Kidney epithelial cell (primary cell): ENCODE measurements around the gene ZCCHC24. TPM values are rescaled to one million over a fixed set of nuclear protein-coding genes. Genes with fewer than 3 reads are reported as not detected.

Experiments used
- DNase-seq: peaks from one replicate; pipeline ENCODE4 v3.0.0-alpha.2; 2010; ENCODE audit warnings: low read depth
- H3K27me3 ChIP-seq: 2 replicates; pipeline ENCODE4 v1.6.0; 2011; ENCODE audit warnings: low read length; ENCODE audit not compliant: control insufficient read depth, insufficient read depth
- H3K36me3 ChIP-seq: 2 replicates; pipeline ENCODE4 v1.5.1; 2011; ENCODE audit warnings: low read length; ENCODE audit not compliant: control insufficient read depth, insufficient read depth
- H3K4me3 ChIP-seq: 2 replicates; pipeline ENCODE4 v1.5.1; 2011; ENCODE audit warnings: low read depth, mild to moderate bottlenecking, control low read depth, low read length
- CTCF ChIP-seq: IDR thresholded peaks from 2 replicates; pipeline ENCODE4 v1.5.1; 2011; ENCODE audit warnings: mild to moderate bottlenecking, moderate library complexity, low read length, control low read depth, inconsistent platforms; ENCODE audit not compliant: insufficient read depth, poor library complexity, severe bottlenecking
- total RNA-seq: library from RNA; depleted of rRNA; stranded (reverse); fragments of >200 nt; gene quantifications from 2 replicates; pipeline ENCODE4 v1.2.3, GENCODE V29; 2015

ZCCHC24 gene
- total RNA-seq, 1 donor from 2014 or later, result 6.2 TPM

- DNase-seq, result no peak
- H3K36me3 ChIP-seq, result no peaks in the 10 kb centered on the region
- TF ChIP-seq CTCF, result no peak
- H3K27me3 ChIP-seq, result peaks cover 2% of the 10 kb centered on the region
- H3K4me3 ChIP-seq, result no peak overlapping the region
Observed at GRCh38 chr10:79377557-79378382, 67.7 kb downstream of the ZCCHC24 start.

- TF ChIP-seq CTCF, result no peak
- Histone ChIP-seq H3K36me3 (no peaks in the 10 kb centered on the region), H3K4me3 (no peak overlapping the region), H3K27me3 (peaks cover 2% of the 10 kb centered on the region)
- DNase-seq, result no peak
Observed at GRCh38 chr10:79376751-79377556, 68.5 kb downstream of the ZCCHC24 start.

DNA sequence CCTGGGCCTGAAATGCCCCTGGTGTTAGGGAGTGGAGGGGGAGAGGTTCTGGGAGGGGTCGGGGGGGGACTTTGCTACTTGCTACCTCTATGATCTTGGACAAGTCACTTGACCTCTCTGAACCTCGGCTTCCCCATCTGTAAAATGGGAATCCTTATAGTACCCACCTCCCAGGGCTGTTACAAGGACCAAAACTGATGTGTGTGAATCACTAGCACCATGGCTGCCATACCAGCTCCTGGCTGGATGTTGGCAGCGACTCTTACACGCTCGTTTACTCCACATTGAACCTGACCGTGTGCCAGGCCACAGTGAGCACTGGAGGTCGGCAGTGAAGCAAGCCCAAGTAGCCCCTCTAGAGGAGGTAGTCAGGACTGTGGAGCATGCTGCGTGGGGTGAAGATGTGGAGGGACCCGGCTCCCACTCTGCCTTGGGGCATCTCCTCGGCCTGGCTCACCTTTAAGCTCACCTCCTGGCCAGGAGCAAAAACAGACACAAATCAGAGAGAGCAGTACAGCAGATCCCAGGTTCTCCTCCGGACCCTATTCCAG lies 69.3 kb downstream of the ZCCHC24 start:
- no peak for DNase-seq
- Histone ChIP-seq H3K27me3 (peaks cover 2% of the 10 kb centered on the region), H3K4me3 (no peak overlapping the region), H3K36me3 (no peaks in the 10 kb centered on the region)
- no peak for TF ChIP-seq CTCF

DNA sequence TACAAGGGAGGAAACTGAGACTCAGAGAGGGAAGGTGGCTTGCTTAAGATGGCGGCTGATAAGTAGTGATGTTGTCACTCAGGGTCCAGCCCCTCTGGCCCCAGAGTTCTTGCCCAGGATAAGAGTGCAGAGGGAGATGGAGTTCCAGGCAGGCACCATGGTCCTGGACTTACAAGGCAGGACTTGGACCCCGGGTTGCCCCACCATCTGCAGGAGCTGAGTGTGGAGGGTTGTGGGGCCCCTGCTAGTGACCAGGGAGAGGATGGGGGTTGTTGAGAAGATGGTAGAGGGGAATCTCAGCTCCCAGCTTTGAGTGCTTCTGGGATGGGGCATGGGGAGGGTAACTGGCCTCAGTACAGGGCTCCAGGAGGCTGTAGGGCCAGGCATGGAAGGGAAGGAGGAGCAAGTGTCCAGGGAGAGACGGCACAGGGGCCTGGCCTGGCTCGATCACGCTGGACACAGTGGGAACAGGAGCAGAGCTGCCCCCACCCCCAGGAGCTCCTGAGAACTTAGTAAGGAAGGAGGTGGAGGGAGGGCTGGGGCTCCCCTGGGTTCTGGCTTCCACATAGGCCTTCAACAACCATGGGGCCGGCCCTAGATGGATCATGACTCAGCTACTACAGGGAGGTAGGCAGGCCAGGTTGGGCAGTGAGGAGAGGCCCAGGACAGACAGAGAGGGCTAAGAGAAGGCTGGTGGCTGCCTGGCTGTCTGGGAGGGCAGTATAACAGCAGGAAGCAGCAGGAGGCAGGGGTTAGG lies 69.9 kb downstream of the ZCCHC24 start:
- Histone ChIP-seq H3K36me3 (no peaks in the 10 kb centered on the region), H3K4me3 (no peak overlapping the region), H3K27me3 (peaks cover 2% of the 10 kb centered on the region)
- TF ChIP-seq CTCF, result no peak
- no peak for DNase-seq

DNA sequence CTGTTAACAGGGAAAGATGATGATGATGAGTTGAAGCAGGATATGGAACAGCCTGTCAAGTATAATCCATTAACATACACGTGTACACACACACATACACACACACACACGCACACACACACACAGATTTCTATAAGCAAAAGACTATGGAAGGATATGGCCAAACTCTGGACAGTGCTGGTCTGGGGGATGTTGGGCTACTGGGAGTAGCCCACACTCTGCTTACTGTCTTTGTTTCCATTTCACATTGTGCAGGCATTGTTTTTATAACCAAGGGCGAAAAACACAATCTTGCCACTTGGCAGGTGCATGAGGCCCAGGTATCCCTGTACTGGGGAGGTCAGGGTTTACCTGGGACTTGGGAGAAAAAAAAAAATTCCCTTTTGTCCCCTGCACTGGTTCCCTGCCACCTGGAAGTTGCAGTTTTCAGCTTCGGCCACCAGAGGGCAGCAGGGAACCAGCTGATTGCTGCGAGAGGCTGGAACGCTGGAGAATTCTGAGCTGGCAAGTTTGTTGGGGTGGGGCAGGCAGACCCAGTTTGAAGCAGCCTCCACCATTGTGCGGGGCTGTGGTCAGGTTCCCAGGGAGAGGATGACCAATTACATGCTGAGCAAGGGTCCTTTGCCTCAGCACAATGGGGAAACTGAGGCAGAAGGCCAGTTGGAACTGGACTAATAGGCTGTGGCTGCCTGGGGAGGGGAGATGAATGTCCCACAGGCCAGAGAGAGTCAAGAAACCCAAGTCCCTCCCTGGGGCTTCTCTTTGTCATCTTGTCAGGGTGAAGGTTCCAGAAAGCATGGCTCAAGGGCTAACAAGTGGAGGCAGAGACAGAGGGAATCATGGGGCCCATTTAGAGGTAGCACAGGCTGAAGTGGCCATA lies 70.9 kb downstream of the ZCCHC24 start:
- peaks cover 2% of the 10 kb centered on the region for H3K27me3 ChIP-seq
- no peak overlapping the region for H3K4me3 ChIP-seq
- no peaks in the 10 kb centered on the region for H3K36me3 ChIP-seq
- peak; percentile 5 for DNase-seq
- TF ChIP-seq CTCF, result peak; percentile 97
